Smooth muscle cell of the pulmonary artery (primary cell): ENCODE measurements around the gene PINLYP. TPM values are rescaled to one million over a fixed set of nuclear protein-coding genes. Genes with fewer than 3 reads are reported as not detected.

ENCODE experiments used
- total RNA-seq: library from RNA; depleted of rRNA; stranded (reverse); fragments of >200 nt; gene quantifications from 2 replicates; pipeline ENCODE4 v1.2.3, GENCODE V29; 2014

The PINLYP gene
- 0.76 and 1.3 TPM in 2 replicates for total RNA-seq

DNA sequence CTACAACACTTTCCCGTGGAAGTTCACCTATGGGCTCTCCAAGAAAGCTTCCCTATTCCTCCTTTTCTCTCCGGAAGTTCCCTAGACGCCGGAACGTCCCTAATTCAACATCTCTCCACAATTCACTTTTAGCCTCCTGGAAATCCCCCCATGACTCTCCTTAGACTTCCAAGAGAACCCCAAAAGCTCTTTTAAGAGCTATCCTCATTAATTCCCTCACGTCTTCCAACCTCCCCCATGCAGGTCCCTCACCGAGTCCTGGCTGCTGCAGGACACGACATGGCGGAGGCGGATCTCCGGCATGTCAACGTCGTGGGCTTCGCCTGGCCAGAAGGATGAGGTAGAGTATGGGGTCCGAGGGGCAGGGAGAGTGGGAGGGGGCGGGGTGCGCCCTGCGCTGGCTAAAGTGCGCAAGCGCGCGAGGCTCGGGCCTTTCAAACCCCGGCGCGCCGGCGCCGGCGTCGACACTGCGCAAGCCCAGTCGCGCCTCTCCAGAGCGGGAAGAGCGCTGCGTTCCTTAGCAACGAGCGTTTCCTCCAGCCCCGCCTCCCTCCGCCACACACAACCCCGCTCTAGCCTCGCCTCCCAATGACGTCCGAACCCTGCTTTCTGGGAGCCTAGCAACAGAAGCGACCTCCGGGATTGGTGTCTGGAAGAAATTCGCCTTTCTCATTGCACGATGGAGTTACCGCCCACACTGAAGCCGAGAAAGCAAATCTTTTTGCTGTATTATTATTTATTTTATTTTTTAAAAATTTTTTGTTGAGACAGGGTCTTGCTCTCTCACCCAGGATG lies at the start of gene PINLYP, which contains the start of gene XRCC1:
Gene PINLYP (plus strand): TSS at position 646 of the 795 bp plus-strand sequence. CDS start 1,391 bp downstream, outside the sequence.
Gene XRCC1 (minus strand): TSS at position 372 of the 795 bp plus-strand sequence. CDS start 69 bp downstream, at position 303.

DNA sequence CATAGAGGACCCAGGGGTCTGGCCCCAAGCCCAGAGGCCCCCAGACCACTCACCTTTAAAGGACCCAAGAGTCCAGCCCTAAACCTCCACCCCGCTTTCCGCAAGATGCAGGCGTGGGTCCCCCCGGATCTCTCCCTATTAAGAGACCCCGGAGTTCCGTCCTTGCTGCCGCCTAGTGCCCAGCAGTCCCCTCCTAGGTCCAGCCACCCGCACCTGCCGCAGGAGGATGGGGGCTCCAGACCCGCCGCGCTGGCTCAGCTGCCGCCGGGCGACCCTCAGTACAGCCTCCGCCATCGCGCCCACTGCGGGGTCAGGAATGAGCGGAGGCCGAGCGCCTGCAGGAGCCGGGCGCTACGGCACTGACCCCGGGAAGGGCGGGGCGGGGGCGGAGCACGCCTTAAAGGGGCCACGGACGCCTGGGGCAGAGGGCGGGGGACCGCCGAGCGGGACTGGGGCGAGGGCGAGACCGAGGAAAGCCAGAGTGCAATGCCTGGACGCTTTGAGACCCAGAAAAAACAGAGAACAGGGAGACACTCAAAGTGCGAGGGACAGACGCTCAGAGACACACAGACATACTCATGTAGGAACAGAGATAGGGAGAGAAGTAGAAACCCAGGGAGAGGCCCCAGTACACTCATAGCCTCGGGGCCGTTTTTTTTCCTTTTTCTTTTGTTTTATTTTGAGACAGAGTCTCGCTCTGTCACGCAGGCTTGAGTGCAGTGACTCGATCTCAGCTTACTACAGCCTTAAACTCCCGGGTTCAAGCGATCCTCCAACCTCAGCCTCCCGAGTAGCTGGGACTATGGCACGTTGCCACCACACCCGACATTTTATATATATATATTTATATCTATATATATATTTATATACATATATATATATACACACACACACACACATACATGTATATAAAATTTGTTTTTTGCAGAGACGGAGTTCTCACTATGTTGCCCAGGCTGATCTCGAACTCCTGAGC lies 48.4 kb upstream of the PINLYP start, which contains the start of gene ETHE1:
Gene ETHE1 (minus strand): TSS at position 318 of the 976 bp plus-strand sequence. CDS start 24 bp downstream, at position 294.

GRCh38 chr19:43532962-43533545 lies 42.5 kb upstream of the PINLYP start, which contains the start of gene ZNF575:
TSS of gene ZNF575 (plus strand) at chr19:43533188. CDS start at chr19:43534423, 1,235 bp downstream.

DNA sequence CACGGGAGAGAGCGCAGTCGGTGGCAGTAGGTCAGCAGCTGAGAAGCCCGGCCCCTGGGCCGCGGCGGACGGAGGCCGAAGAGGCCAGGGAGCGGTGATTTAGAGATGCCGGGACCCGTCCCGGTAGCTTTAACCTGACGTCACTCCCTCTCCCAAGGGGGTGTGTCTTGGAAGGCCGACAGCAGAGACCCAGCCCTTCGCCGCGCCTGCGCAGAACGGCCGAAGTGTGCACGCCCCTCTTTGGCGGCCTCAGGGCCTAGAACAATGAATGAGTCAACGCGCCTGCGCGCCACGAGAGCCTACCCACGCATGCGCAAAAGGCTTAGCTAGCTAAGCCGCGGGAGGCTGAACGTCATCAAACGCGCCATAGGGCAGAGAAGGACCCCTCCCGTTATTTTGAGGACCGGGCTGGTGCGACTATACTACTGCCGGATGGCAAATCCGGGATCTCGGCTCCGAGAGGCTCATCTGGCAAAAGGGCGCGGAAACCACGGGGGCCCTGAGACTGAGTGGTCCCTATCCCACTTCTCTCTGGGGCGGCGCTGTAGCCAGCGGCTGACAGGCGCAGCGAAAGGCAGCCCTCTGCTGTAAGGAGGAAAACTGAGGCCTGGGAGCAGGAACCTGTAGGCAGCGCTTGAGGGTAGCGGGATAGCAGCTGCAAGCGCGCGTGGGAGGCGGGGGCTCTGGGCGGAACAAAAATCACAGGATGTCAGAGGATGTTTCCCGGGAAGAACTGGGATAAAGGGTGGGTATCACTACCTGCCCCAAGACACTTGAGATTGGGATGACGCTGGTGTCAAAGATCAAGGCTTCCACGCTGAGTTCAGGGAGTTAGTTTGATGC lies 20.6 kb downstream of the PINLYP start, which contains the start of the genes IRGQ and ZNF576:
Gene IRGQ (minus strand): TSS at position 136 of the 843 bp plus-strand sequence. CDS start 796 bp downstream, outside the sequence.
Gene ZNF576 (plus strand): TSS at position 597 of the 843 bp plus-strand sequence. CDS start 514 bp downstream, outside the sequence.

DNA sequence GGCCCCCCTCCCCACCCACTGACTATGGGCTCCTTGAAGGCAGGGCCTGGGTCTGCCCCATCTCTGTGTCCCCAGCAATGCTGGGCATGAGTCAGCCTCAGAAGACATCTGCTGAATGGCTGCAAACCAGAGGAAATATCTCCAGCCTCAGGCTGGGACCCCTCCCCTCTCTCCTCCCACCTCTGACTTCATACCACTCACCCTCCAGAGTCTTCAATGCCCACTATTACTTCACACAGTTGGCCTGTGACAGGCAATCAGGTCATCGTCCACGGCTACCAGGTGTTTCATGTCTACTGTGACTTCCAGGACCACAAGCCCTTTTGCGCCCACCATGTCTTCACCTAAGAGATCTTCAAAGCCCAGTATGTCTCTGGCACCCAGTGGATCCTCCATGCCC lies 36.2 kb downstream of the PINLYP start, which contains the start of gene SRRM5:
Gene SRRM5 (plus strand): TSS at position 301 of the 400 bp plus-strand sequence. CDS start 34 bp downstream, at position 335.

GRCh38 chr19:43619262-43620060 lies 43.9 kb downstream of the PINLYP start, which contains the start of gene ZNF428:
TSS of gene ZNF428 (minus strand) at chr19:43619629. CDS start at chr19:43614304, 5,325 bp downstream.

Other genes starting within 250 kb of the PINLYP start
- 0.76 TPM in 1 of 2 replicates, not detected in the other for gene CD177, start 222.1 kb upstream of the PINLYP start, total RNA-seq
- not detected in 2 replicates for gene TEX101, start 160.9 kb upstream of the PINLYP start, total RNA-seq
- not detected in 2 replicates for gene LYPD3, start 110.2 kb upstream of the PINLYP start, total RNA-seq
- 12.1 and 17.5 TPM in 2 replicates for gene PHLDB3, start 71.1 kb upstream of the PINLYP start, total RNA-seq
- gene ETHE1, start 48.6 kb upstream of the PINLYP start, total RNA-seq: 55.6 and 78.9 TPM in 2 replicates
- gene ZNF575, start 42.6 kb upstream of the PINLYP start, total RNA-seq: 0.26 and 0.36 TPM in 2 replicates
- gene XRCC1, start 274 bp upstream of the PINLYP start, total RNA-seq: 10.9 and 15.0 TPM in 2 replicates
- 20.1 and 29.3 TPM in 2 replicates for gene IRGQ, start 20.3 kb downstream of the PINLYP start, total RNA-seq
- gene ZNF576, start 20.8 kb downstream of the PINLYP start, total RNA-seq: 9.7 and 11.1 TPM in 2 replicates
- gene SRRM5, start 36.3 kb downstream of the PINLYP start, total RNA-seq: 0.03 TPM in 1 of 2 replicates, not detected in the other
- gene ZNF428, start 43.8 kb downstream of the PINLYP start, total RNA-seq: 28.0 and 29.2 TPM in 2 replicates
- 4.3 and 5.6 TPM in 2 replicates for gene CADM4, start 64.0 kb downstream of the PINLYP start, total RNA-seq
- 87.8 and 131 TPM in 2 replicates for gene PLAUR, start 94.4 kb downstream of the PINLYP start, total RNA-seq
- gene IRGC, start 140.3 kb downstream of the PINLYP start, total RNA-seq: not detected in 2 replicates
- gene SMG9, start 179.2 kb downstream of the PINLYP start, total RNA-seq: 11.3 and 23.8 TPM in 2 replicates
- 3.3 and 11.3 TPM in 2 replicates for gene KCNN4, start 205.2 kb downstream of the PINLYP start, total RNA-seq
- gene LYPD5, start 226.6 kb downstream of the PINLYP start, total RNA-seq: 1.4 and 2.1 TPM in 2 replicates